ENCODE data around the gene SLC6A19. TPM values are rescaled to one million over a fixed set of nuclear protein-coding genes. Genes with fewer than 3 reads are reported as not detected.

Gene SLC6A19
- total RNA-seq, 6 experiments from 2014 or later, result not detected

DNA sequence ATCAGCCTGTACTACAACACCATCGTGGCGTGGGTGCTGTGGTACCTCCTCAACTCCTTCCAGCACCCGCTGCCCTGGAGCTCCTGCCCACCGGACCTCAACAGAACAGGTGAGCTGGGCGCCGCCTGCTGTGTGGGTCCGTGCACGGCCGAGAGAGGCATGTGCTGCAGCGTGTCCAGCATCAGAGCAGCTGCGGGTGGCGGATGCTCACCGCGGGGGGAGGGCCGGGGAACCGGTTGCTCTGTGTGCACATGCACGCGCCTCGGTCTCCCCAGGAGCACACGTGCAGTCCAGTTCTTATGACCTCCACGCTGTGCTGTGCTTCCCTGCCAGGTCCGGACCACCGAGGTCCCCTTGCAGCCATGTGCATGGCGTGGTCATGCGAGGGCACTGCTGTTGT is 31.4 kb downstream of the SLC6A19 start:
- Mint-ChIP-seq H3K4me1 (ENCODE audit: low read depth) (peaks cover 3% of the 10 kb centered on the region), H3K27ac (no peak overlapping the region), H3K9me3 (peaks cover 27% of the 10 kb centered on the region), H3K27me3 (ENCODE audit: insufficient read depth) (peaks cover 6% of the 10 kb centered on the region), H3K36me3 (ENCODE audit: low read depth) (peaks cover 5% of the 10 kb centered on the region), H3K4me3 (no peak overlapping the region)
- TF ChIP-seq, protein P1, sequence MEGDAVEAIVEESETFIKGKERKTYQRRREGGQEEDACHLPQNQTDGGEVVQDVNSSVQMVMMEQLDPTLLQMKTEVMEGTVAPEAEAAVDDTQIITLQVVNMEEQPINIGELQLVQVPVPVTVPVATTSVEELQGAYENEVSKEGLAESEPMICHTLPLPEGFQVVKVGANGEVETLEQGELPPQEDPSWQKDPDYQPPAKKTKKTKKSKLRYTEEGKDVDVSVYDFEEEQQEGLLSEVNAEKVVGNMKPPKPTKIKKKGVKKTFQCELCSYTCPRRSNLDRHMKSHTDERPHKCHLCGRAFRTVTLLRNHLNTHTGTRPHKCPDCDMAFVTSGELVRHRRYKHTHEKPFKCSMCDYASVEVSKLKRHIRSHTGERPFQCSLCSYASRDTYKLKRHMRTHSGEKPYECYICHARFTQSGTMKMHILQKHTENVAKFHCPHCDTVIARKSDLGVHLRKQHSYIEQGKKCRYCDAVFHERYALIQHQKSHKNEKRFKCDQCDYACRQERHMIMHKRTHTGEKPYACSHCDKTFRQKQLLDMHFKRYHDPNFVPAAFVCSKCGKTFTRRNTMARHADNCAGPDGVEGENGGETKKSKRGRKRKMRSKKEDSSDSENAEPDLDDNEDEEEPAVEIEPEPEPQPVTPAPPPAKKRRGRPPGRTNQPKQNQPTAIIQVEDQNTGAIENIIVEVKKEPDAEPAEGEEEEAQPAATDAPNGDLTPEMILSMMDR (IDR thresholded peaks at IDR 0.05), result no peak
- DNase-seq, result no peak

DNA sequence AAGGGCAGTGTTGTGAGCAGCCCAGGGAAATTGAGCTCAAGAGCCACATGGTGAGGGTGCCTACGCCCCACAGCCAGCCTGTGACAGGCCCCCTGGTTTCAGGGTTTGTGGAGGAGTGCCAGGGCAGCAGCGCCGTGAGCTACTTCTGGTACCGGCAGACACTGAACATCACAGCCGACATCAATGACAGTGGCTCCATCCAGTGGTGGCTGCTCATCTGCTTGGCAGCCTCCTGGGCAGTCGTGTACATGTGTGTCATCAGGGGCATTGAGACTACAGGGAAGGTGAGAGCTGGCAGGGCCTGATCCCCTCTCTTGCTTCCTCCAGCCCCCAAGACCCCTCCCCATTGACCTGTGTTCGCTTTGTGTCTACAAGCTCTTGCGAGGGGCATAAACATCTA is 34.0 kb downstream of the SLC6A19 start:
- Mint-ChIP-seq H3K36me3 (ENCODE audit: low read depth) (peaks cover 5% of the 10 kb centered on the region), H3K27ac (no peak overlapping the region), H3K4me1 (ENCODE audit: low read depth) (no peaks in the 10 kb centered on the region), H3K27me3 (ENCODE audit: insufficient read depth) (peaks cover 2% of the 10 kb centered on the region), H3K4me3 (no peak overlapping the region), H3K9me3 (peaks cover 35% of the 10 kb centered on the region)
- DNase-seq, result no peak
- TF ChIP-seq, protein P1 (IDR thresholded peaks at IDR 0.05), result no peak

DNA sequence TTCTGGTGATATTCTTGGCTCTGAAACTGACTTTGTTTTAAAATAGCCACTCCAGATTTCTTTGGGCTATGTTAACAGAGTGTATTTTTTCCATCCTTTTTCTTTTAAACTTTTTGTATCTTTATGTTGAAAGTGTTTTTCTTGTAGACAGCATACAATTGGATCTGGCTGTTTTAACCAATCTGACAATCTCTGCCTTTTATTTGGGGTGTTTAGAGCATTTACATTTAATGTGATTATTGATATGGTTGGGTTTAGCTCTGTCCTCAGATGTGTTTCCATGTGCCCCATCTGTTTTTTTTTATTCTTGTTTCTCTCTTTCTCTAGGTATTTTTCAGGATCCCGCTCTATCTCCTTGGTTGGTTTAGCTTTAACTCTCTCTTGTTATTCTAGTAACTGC is 34.4 kb downstream of the SLC6A19 start:
- no peaks in the 10 kb centered on the region for H3K4me1 Mint-ChIP-seq (ENCODE audit: low read depth)
- DNase-seq, result no peak
- peaks cover 5% of the 10 kb centered on the region for H3K36me3 Mint-ChIP-seq (ENCODE audit: low read depth)
- no peak overlapping the region for H3K27ac Mint-ChIP-seq
- H3K27me3 Mint-ChIP-seq (ENCODE audit: insufficient read depth), result peaks cover 2% of the 10 kb centered on the region
- TF ChIP-seq, protein P1 (IDR thresholded peaks at IDR 0.05), result no peak
- peaks cover 39% of the 10 kb centered on the region for H3K9me3 Mint-ChIP-seq
- H3K4me3 Mint-ChIP-seq, result no peak overlapping the region

DNA sequence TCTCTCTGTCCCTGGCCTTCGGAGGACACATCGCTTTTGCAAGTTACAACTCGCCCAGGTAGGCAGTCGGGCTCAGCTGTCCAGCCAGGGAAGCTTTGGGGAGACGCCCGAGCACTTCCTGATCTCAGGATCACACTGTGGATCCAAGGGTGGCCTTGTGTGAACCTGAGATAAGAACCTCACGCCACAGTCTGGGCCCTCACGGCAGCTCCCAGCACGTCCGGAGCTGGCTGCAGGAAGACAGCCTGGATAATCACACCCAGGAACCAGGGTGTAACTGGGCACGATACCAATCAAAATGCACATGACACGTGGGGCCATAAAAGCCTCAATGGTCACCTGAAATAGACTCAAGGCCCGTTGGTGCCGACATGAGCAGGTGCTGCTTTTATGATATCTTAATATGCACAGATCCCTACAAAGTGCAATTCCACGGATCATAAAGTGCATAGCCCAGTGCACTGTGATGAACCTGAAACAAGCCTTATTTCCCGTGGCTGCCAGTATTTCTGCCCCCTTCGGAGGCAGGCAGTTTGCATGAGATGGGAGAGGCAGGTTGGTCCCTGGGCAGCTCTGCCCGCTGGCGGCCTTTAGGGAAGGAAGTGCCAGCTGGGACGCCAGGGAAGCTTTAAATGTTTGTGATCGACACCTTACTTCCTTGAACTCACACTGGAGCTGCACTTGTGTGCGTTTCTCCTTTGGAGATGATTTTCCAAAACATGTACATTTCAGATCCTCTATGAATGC is 38.3 kb downstream of the SLC6A19 start:
- Mint-ChIP-seq H3K27ac (no peak overlapping the region), H3K4me3 (no peak overlapping the region), H3K9me3 (peaks cover 44% of the 10 kb centered on the region), H3K36me3 (ENCODE audit: low read depth) (peaks cover 5% of the 10 kb centered on the region), H3K27me3 (ENCODE audit: insufficient read depth) (peaks cover 11% of the 10 kb centered on the region), H3K4me1 (ENCODE audit: low read depth) (no peaks in the 10 kb centered on the region)
- DNase-seq, result no peak
- TF ChIP-seq, protein P1 (IDR thresholded peaks at IDR 0.05), result no peak

DNA sequence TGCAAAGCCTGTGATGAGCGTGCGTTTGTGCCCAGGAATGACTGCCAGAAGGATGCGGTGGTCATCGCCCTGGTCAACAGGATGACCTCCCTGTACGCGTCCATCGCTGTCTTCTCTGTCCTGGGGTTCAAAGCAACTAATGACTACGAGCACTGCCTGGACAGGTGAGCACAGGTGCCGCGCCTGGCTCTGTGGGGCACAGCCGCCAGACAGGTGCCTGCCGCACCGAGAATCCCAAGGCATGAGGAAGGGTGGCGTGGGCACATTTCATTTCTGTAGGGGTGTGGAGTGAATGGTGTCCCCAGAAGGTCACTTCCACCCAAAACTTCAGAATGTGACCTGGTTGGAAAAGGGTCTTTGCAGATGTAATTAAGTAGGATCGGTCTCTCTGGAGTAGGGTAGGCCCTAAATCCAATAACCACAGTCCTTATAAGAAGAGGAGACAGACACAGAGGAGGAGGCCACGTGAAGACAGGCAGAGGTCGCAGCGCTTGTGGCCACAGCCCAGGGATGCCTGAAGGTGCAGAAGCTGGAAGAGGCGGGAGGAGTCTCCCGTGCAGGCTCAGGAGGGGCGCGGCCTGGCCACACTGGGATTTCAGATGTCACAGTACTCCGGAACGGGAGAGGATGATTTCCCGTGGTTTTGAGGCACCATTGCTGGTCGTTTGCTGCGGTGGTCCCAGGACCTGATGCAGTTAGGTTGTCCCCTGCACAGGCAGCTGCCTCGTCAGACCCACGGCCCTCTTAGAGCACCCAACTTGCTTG is 39.3 kb downstream of the SLC6A19 start:
- Mint-ChIP-seq H3K27ac (no peak overlapping the region), H3K4me1 (ENCODE audit: low read depth) (no peaks in the 10 kb centered on the region), H3K4me3 (no peak overlapping the region), H3K27me3 (ENCODE audit: insufficient read depth) (peaks cover 11% of the 10 kb centered on the region), H3K9me3 (peaks cover 34% of the 10 kb centered on the region), H3K36me3 (ENCODE audit: low read depth) (peaks cover 5% of the 10 kb centered on the region)
- DNase-seq, result no peak
- TF ChIP-seq, protein P1 (IDR thresholded peaks at IDR 0.05), result no peak
